Uterus (tissue), 2 donors: ENCODE data around the gene GMCL2.

Source experiments
- CTCF ChIP-seq, 4 experiments: fragments of 200-600 bp in 2 of 4; fragments of 450-650 bp in 2 of 4; sonication (generic) in 2 of 4; IDR thresholded peaks; one replicate each; pipeline ENCODE4 v1.5.1; 2016 to 2019; ENCODE audit warnings: antibody characterized with exemption in 4 of 4, mild to moderate bottlenecking in 2 of 4, moderate library complexity in 1 of 4
- POLR2A ChIP-seq, 2 donors: fragments of 450-650 bp; IDR thresholded peaks; one replicate each; pipeline ENCODE4 v1.6.1; 2016; ENCODE audit warnings: antibody characterized with exemption in 2 of 2, mild to moderate bottlenecking in 1 of 2, moderate library complexity in 1 of 2

DNA sequence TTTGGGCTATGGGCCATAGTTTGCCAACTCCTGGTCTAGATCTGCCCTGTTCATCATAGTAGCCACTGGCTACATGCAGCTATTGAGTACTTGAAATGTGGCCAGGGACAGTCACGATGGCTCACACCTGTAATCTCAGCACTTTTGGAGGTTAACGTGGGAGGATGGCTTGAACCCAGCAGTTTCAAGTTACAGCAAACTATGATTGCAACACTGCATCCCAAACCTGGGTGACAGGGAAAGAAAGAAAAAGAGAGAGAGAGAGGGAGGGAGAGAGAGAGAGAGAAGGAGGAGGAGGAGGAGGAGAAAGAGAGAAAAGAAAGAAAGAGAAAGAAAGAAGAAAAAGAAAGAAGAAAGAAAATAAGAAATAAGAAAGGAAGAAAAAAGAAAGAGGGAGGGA, 5.1 kb upstream of the GMCL2 start:
- no peak for TF ChIP-seq CTCF (IDR thresholded peaks at IDR 0.05)
- no peak for TF ChIP-seq POLR2A (IDR thresholded peaks at IDR 0.05)
